Skeletal muscle cell (primary cell): ENCODE measurements around the gene KRTAP16-1.
"Not testable (repeated sequence)": the region's sequence is repeated elsewhere in the genome, so short reads cannot be mapped to it uniquely, and the experiment has no call there.

Experiments
- DNase-seq: peaks from one replicate; pipeline ENCODE4 v3.0.0-alpha.2; 2010; ENCODE audit warnings: low read depth
- H3K4me3 ChIP-seq: 2 replicates; pipeline ENCODE4 v1.5.1; 2011; ENCODE audit warnings: low read depth, mild to moderate bottlenecking, control low read depth, low read length, moderate library complexity

Gene KRTAP16-1

GRCh38 chr17:41307647-41308046 is 1.5 kb downstream of the KRTAP16-1 start:
- no peak overlapping the region for H3K4me3 ChIP-seq
- no peak for DNase-seq

GRCh38 chr17:41304091-41304490 is 5.0 kb downstream of the KRTAP16-1 start:
- DNase-seq = no peak
- no peak overlapping the region for H3K4me3 ChIP-seq

GRCh38 chr17:41302981-41303380 is 6.1 kb downstream of the KRTAP16-1 start:
- no peak for DNase-seq

GRCh38 chr17:41301916-41302901 is 6.9 kb downstream of the KRTAP16-1 start, which contains the start of gene KRTAP29-1:
Gene KRTAP29-1, minus strand, starts transcription at chr17:41302851. Its CDS starts 0 bp downstream, at chr17:41302851.
- no peak within 1 kb of the TSS for H3K4me3 ChIP-seq
- no peak for DNase-seq

More at GRCh38 chr17:41302981-41303380, 6.1 kb downstream of the KRTAP16-1 start:
- no peak overlapping the region for H3K4me3 ChIP-seq

GRCh38 chr17:41301204-41301790 is 7.8 kb downstream of the KRTAP16-1 start:
- DNase-seq = no peak
- H3K4me3 ChIP-seq = no peak overlapping the region

GRCh38 chr17:41298458-41299135 is 10.5 kb downstream of the KRTAP16-1 start:
- H3K4me3 ChIP-seq = no peak overlapping the region
- no peak for DNase-seq

GRCh38 chr17:41296846-41297245 is 12.3 kb downstream of the KRTAP16-1 start:
- H3K4me3 ChIP-seq = no peak overlapping the region
- no peak for DNase-seq

- DNase-seq = no peak
- H3K4me3 ChIP-seq = no peak overlapping the region
Measured at GRCh38 chr17:41294016-41294415, 15.1 kb downstream of the KRTAP16-1 start.

GRCh38 chr17:41287050-41287449 is 22.1 kb downstream of the KRTAP16-1 start:
- H3K4me3 ChIP-seq = no peak overlapping the region
- no peak for DNase-seq

- DNase-seq = no peak
- no peak overlapping the region for H3K4me3 ChIP-seq
Measured at GRCh38 chr17:41284546-41284945, 24.6 kb downstream of the KRTAP16-1 start.

- no peak overlapping the region for H3K4me3 ChIP-seq
- DNase-seq = no peak
Measured at GRCh38 chr17:41284043-41284442, 25.1 kb downstream of the KRTAP16-1 start.

- H3K4me3 ChIP-seq = no peak overlapping the region
- no peak for DNase-seq
Measured at GRCh38 chr17:41278176-41278955, 30.7 kb downstream of the KRTAP16-1 start.

GRCh38 chr17:41275648-41276190 is 33.4 kb downstream of the KRTAP16-1 start, which contains the start of gene KRTAP9-7:
Gene KRTAP9-7, plus strand, starts transcription at chr17:41275698. Its CDS starts 0 bp downstream, at chr17:41275698.
- H3K4me3 ChIP-seq, DNase-seq: not testable (repeated sequence)

GRCh38 chr17:41271858-41272257 is 37.3 kb downstream of the KRTAP16-1 start:
- no peak overlapping the region for H3K4me3 ChIP-seq
- DNase-seq = no peak

- not testable (repeated sequence) for H3K4me3 ChIP-seq, DNase-seq
Measured at GRCh38 chr17:41271323-41271722, 37.8 kb downstream of the KRTAP16-1 start.

- DNase-seq = no peak
- no peak overlapping the region for H3K4me3 ChIP-seq
Measured at GRCh38 chr17:41267711-41268110, 41.4 kb downstream of the KRTAP16-1 start.

GRCh38 chr17:41265078-41265477 is 44.0 kb downstream of the KRTAP16-1 start, which contains the start of gene KRTAP9-6:
Gene KRTAP9-6, plus strand, starts transcription at chr17:41265378. Its CDS starts 0 bp downstream, at chr17:41265378.
- H3K4me3 ChIP-seq = no peak within 1 kb of the TSS
- no peak for DNase-seq

GRCh38 chr17:41264599-41264998 is 44.5 kb downstream of the KRTAP16-1 start:
- H3K4me3 ChIP-seq = no peak overlapping the region
- DNase-seq = no peak

- H3K4me3 ChIP-seq = no peak overlapping the region
- DNase-seq = no peak
Measured at GRCh38 chr17:41263212-41263611, 45.9 kb downstream of the KRTAP16-1 start.
